HG02798 (cell line): ENCODE results near the gene LAMA2.
"Not testable (repeated sequence)": the region's sequence is repeated elsewhere in the genome, so short reads cannot be mapped to it uniquely, and the experiment has no call there.

ENCODE experiments used
- ATAC-seq: cut with Tn5 transposase; IDR thresholded peaks from one replicate; pipeline ENCODE4 v1.9.1; 2021; ENCODE audit warnings: mild to moderate bottlenecking; ENCODE audit not compliant: unreplicated experiment, poor library complexity

Gene LAMA2

GRCh38 chr6:129112591-129112990 is 229.7 kb downstream of the LAMA2 start:
- ATAC-seq = no peak

- ATAC-seq = no peak
These were observed 230.7 kb downstream of the LAMA2 start for GRCh38 chr6:129113637-129114036.

- ATAC-seq = no peak
These were observed 231.9 kb downstream of the LAMA2 start for GRCh38 chr6:129114636-129115391.

- ATAC-seq = no peak
These were observed 232.5 kb downstream of the LAMA2 start for GRCh38 chr6:129115471-129115870.

- no peak for ATAC-seq
These were observed 234.4 kb downstream of the LAMA2 start for GRCh38 chr6:129117355-129117754.

GRCh38 chr6:129120856-129121638 is 238.1 kb downstream of the LAMA2 start:
- ATAC-seq = no peak

GRCh38 chr6:129124347-129124746 is 241.4 kb downstream of the LAMA2 start:
- ATAC-seq = no peak

GRCh38 chr6:129130106-129130505 is 247.2 kb downstream of the LAMA2 start:
- no peak for ATAC-seq

GRCh38 chr6:129130959-129131681 is 248.2 kb downstream of the LAMA2 start:
- ATAC-seq = no peak

- no peak for ATAC-seq
These were observed 250.8 kb downstream of the LAMA2 start for GRCh38 chr6:129133770-129134192.

- ATAC-seq = no peak
These were observed 251.6 kb downstream of the LAMA2 start for GRCh38 chr6:129134535-129134934.

- no peak for ATAC-seq
These were observed 252.5 kb downstream of the LAMA2 start for GRCh38 chr6:129135451-129135850.

GRCh38 chr6:129136751-129137150 is 253.8 kb downstream of the LAMA2 start:
- ATAC-seq = no peak

- ATAC-seq = no peak
These were observed 255.9 kb downstream of the LAMA2 start for GRCh38 chr6:129138739-129139405.

- no peak for ATAC-seq
These were observed 257.6 kb downstream of the LAMA2 start for GRCh38 chr6:129140526-129140925.

GRCh38 chr6:129141499-129141898 is 258.6 kb downstream of the LAMA2 start:
- ATAC-seq = no peak

- no peak for ATAC-seq
These were observed 264.0 kb downstream of the LAMA2 start for GRCh38 chr6:129146902-129147301.

GRCh38 chr6:129150507-129150906 is 267.6 kb downstream of the LAMA2 start:
- no peak for ATAC-seq

GRCh38 chr6:129153257-129153656 is 270.3 kb downstream of the LAMA2 start:
- no peak for ATAC-seq

GRCh38 chr6:129159242-129159641 is 276.3 kb downstream of the LAMA2 start:
- not testable (repeated sequence) for ATAC-seq
